Activated naive CD4-positive, alpha-beta T cell treated with anti-CD3 and anti-CD28 coated beads, Interleukin-2, amount 50 U/mL, for 72 hours (primary cell): ENCODE results near the gene HTR3C. TPM values are rescaled to one million over a fixed set of nuclear protein-coding genes. Genes with fewer than 3 reads are reported as not detected.
"Not testable (repeated sequence)": the region's sequence is repeated elsewhere in the genome, so short reads cannot be mapped to it uniquely, and the experiment has no call there.

Source experiments
- ATAC-seq, 2 donors: fragments of 150-1000 bp; cut with Tn5 transposase; 2 replicates each; pipeline ENCODE4 v1.10.0; 2021; ENCODE audit warnings: mild to moderate bottlenecking in 2 of 2, moderate library complexity in 2 of 2
- DNase-seq, 2 donors: peaks; one replicate each; pipeline ENCODE4 v3.0.0; 2021 to 2022; ENCODE audit warnings: low spot score in 2 of 2
- H3K27ac Mint-ChIP-seq, 2 donors: one replicate each; pipeline ENCODE4 v1.8.0; 2022; ENCODE audit warnings: mild to moderate bottlenecking in 2 of 2, mixed read lengths in 2 of 2
- H3K36me3 Mint-ChIP-seq, 2 donors: one replicate each; pipeline ENCODE4 v1.8.0; 2022; ENCODE audit warnings: mixed read lengths in 2 of 2
- H3K9me3 Mint-ChIP-seq, 2 donors: one replicate each; pipeline ENCODE4 v1.8.0; 2022; ENCODE audit warnings: mixed read lengths in 2 of 2
- total RNA-seq, 2 donors: library from RNA; stranded (reverse); gene quantifications; one replicate each; pipeline ENCODE4 v1.2.3, GENCODE V29; 2022

HTR3C gene
- total RNA-seq, 2 donors from 2014 or later = not detected

DNA sequence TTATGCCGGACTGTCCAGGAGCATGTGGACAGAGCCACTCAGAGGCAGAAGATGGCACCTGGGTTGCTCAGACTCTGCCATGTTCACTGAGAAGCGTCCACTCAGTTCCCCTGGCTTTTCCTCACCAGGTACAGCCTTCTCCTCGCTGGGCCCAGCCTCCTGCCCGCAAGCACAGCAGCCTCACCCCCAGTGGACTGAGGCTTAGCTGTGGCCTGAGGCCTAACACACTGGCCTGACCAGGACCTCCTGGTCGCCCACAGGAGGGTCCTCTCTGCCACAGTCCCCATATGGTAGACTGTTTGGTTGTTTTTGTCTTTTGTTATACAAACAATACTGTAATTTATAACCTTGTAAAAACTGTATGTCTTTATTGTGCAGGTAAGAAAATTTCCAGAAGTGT lies 15.5 kb downstream of the HTR3C start:
- no peak overlapping the region for H3K27ac Mint-ChIP-seq
- ATAC-seq (no peak), DNase-seq (no peak)
- H3K36me3 Mint-ChIP-seq = peaks cover 6 to 7% of the 10 kb centered on the region in 2 donors
- H3K9me3 Mint-ChIP-seq = peaks cover 5 to 8% of the 10 kb centered on the region in 2 donors

DNA sequence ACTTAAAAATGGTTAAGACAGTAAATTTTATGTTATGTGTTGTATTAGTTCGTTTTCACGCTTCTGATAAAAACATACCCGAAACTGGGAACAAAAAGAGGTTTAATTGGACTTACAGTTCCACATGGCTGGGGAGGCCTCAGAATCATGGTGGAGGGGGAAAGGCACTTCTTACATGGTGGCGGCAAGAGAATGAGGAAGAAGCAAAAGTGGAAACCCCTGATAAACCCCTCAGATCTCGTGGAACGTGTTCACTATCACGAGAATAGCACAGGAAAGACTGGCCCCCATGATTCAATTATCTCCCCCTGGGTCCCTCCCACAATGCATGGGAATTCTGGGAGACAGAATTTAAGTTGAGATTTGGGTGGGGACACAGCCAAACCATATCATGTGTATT lies 18.3 kb downstream of the HTR3C start:
- H3K36me3 Mint-ChIP-seq, DNase-seq, H3K27ac Mint-ChIP-seq, H3K9me3 Mint-ChIP-seq, ATAC-seq: not testable (repeated sequence)

DNA sequence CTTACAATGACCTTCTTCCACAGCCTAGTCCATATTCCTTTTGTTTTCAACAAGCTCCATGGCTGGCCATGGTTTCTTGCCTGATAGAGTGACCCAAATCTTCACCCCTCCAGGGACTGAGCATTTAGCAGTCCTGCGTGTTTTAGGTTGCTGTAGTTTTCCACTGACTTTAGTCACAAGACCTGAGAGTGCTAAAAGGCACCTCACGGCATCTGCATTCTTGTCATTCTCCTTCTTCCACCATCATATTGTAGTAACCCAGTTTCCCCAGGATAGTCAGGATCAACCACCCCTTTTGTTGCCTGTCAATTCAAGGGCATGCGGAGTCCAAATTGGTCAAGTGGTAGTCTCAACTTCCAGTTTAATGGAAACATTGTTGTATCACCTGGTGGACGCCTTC lies 20.8 kb downstream of the HTR3C start:
- H3K9me3 Mint-ChIP-seq = peaks cover 5 to 8% of the 10 kb centered on the region in 2 donors
- H3K27ac Mint-ChIP-seq = no peak overlapping the region
- H3K36me3 Mint-ChIP-seq = peaks cover 6 to 7% of the 10 kb centered on the region in 2 donors
- DNase-seq (no peak), ATAC-seq (no peak)

DNA sequence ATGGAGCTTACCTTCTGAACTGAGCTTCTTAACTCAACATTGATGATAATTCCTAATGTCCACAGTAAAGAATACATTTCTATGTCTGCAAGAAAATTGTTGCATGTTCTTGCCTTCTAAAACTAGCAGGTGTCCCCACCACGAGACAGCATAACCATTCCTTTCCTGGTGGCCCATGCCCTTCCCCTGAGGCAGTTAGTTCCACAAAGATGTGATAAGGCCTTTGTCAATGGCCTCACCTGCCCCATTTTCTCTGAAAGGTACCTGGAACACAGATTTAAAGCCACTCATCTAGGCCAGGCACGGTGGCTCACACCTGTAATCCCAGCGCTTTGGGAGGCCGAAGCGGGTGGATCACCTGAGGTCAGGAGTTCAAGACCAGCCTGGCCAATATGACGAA lies 23.1 kb downstream of the HTR3C start:
- Mint-ChIP-seq H3K9me3 (peaks cover 2 to 3% of the 10 kb centered on the region in 2 donors), H3K27ac (no peak overlapping the region), H3K36me3 (peaks cover 3 to 4% of the 10 kb centered on the region in 2 donors)
- DNase-seq = no peak
- ATAC-seq = no peak

DNA sequence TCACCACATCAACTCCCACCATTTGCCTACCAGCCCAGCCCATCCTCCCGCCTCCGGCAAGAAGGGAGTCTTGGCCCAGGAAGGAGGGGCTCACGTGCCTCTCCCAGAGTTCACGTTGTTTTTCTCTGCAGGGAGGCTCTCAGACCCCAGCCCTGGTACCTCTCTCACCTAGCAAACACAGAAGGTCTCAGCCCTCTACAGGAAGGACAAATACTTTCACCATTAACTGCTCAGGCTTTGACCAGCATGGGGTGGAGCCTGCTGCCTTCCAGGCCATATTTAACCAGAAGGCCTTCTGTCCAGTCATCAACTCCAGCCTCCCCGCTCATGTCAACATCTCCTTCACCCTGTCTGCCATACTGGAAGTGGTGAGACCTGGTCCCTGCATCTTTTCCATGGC lies 25.0 kb downstream of the HTR3C start:
- Mint-ChIP-seq H3K27ac (no peak overlapping the region), H3K9me3 (no peaks in the 10 kb centered on the region), H3K36me3 (no peaks in the 10 kb centered on the region)
- ATAC-seq = no peak
- DNase-seq = no peak

DNA sequence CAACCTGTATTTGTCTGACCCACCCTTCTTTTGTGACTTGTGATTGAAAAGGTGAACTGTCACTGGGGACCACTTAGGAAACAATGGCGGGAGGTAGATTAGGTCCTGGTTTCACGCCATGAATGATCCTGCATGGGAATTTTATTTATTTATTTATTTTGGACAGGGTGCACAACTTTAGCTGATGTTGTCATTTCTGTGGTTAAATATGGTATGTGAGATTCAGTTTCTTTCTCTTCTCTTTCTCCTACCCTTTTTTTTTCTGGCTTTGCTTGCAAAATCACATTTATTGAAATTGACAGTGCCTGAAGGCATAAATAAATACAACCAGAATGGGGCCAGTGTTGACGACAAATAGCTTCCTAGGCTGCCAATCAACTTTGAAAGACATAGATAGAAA lies 26.0 kb downstream of the HTR3C start:
- Mint-ChIP-seq H3K27ac (no peak overlapping the region), H3K9me3 (no peaks in the 10 kb centered on the region), H3K36me3 (no peaks in the 10 kb centered on the region)
- DNase-seq (no peak), ATAC-seq (no peak)

DNA sequence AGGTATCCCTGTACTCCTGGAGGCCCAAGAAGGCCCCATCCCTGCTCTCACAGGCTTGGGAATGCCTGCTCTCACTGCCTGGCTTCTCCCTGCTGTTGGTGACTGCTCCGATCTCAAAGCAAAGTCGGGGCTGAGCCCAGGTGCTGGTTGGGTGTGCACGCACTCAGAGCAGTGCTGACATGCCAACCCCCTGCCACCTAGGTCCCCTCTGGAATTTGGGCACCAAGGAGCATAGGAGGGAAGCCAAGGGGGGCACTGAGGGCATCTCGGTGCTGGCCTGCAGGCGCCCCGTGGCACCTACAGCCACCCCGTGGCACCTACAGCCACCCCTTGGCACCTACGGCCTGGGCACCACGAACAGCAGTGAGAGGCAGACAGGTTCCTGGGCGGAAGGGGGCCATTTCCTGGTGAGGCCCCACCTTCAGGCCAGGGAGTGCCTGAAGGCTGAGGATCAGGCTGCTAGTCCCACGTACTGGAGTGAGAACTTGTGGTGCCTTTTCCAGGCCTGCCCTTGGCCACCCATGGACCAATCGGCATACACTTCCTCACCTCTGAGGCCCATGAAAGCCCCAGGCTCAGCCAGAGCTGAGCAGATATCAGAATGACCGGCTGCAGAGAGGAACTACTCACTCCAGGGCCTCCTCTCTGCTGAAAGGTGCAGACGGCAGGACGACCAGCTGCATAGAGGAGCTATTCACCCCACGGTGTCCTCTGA lies 28.4 kb downstream of the HTR3C start:
- peaks cover 4 to 12% of the 10 kb centered on the region in 2 donors for H3K9me3 Mint-ChIP-seq
- DNase-seq (no peak), ATAC-seq (no peak)
- peaks cover 7 to 13% of the 10 kb centered on the region in 2 donors for H3K36me3 Mint-ChIP-seq
- H3K27ac Mint-ChIP-seq = no peak overlapping the region

DNA sequence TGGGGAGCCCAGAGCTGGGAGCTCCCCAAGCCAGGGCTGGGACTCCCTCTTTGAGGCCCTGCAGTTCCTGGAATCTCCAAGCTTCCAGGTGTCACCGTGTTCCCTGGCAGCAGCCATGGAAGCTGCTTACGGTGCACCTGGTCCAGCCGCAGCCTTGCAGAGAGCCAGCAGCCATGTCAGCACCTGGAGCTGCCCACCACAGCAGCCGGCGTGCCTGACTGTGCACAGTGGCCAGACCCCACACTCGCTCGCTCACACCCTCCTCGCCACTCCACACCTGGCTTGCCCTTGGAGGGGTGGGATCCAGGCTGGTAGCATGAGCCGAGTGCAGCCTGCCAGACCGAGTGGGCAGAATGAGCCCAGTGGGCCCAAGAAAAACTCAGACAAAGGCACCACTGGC lies 29.2 kb downstream of the HTR3C start:
- Mint-ChIP-seq H3K36me3 (peaks cover 7 to 13% of the 10 kb centered on the region in 2 donors), H3K9me3 (peaks cover 4 to 12% of the 10 kb centered on the region in 2 donors), H3K27ac (no peak overlapping the region)
- DNase-seq (no peak), ATAC-seq (no peak)

DNA sequence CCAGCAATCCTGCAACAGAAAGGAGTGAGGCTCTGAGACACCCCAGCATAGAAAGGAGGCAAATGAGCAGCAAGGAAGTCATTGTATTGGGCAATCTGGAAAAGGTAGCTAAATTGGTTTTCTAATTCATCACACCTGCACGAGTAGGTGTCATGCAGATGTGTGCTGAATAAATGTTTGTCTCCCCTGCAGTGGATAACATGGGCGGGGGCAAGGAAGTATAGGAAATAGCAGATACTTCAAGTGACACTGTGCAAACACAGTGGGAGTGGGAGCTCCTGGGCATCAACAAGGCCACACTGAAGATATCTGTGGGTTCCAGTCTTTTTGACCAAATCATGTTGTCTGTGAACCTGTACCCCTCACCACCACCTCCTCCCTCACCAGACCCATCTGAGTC lies 29.6 kb downstream of the HTR3C start:
- H3K27ac Mint-ChIP-seq = no peak overlapping the region
- peaks cover 4 to 12% of the 10 kb centered on the region in 2 donors for H3K9me3 Mint-ChIP-seq
- H3K36me3 Mint-ChIP-seq = peaks cover 7 to 13% of the 10 kb centered on the region in 2 donors
- no peak for DNase-seq
- no peak for ATAC-seq

DNA sequence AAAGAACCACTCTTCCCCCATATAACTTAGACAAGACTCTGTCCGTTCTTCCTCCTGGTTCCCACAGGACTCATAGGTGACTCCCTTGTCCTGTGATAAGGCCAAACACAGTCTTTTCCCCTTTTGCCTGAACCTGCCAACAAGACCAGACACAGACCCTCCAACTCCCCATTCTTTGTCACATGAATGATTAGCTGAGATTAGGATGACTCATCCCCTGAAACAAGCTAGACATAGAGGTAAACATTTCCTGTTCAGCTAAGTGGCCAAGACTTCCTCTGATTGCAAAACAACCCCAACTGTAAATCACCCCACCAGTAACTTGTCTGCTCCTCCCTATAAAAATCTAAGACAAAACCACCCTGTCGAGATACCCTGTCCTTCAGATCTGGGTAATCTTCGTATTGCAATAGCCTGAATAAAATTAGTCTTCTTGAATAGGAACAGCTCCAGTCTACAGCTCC lies 32.6 kb downstream of the HTR3C start:
- Mint-ChIP-seq H3K27ac (no peak overlapping the region), H3K36me3 (peaks cover 7 to 13% of the 10 kb centered on the region in 2 donors), H3K9me3 (peaks cover 4 to 12% of the 10 kb centered on the region in 2 donors)
- no peak for ATAC-seq
- DNase-seq = no peak

DNA sequence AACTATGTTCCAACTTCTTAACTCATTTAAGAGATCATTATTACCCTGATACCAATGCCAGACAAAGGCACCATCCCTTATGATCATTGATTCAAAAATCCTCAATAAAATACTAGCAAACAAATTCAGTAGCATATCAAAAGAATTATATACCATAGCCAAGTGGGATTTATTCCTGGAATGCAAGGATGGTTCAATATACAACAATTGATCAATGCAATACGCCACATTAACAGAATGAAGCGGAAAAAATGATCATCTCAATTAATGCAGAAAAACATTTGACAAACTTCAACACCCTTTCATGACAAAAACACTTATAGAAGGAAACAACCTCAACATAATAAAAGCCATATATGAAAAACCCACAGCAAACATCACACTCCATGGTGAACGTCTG lies 39.4 kb downstream of the HTR3C start:
- H3K36me3 Mint-ChIP-seq = peaks cover 18 to 19% of the 10 kb centered on the region in 2 donors
- ATAC-seq = no peak
- no peak overlapping the region for H3K27ac Mint-ChIP-seq
- H3K9me3 Mint-ChIP-seq = peaks cover 11 to 16% of the 10 kb centered on the region in 2 donors
- no peak for DNase-seq

DNA sequence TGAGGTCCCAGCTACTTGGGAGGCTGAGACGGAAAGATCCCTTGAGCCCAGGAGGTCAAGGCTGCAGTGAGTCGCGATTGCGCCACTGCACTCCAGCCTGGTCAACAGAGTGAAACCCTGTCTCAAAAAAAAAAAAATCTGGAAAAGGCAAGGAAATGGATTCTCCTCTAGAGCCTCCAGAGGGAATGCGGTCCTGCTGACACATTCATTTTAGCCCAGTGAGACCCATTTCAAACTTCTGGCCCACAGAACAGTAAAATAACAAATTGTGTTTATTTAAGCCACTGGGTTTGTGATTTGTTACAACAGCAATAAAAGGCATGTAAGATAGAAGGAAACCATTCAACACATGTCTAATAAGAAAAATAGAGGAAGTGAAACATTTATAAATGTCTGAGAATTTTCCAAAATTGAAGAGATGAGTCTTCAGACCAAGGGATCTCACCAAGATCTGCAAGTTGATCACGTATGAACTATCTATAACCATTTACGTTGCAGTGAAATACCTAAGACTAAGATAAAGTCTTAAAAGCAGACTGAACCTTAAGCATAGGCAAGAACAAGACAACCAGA lies 44.0 kb downstream of the HTR3C start, which contains the start of gene HTR3E:
Gene HTR3E, plus strand, starts transcription at position 254 of the 573 bp plus-strand sequence. CDS start 466 bp downstream, outside the sequence.
- no peak for ATAC-seq
- no peak within 1 kb of the TSS for H3K27ac Mint-ChIP-seq

DNA sequence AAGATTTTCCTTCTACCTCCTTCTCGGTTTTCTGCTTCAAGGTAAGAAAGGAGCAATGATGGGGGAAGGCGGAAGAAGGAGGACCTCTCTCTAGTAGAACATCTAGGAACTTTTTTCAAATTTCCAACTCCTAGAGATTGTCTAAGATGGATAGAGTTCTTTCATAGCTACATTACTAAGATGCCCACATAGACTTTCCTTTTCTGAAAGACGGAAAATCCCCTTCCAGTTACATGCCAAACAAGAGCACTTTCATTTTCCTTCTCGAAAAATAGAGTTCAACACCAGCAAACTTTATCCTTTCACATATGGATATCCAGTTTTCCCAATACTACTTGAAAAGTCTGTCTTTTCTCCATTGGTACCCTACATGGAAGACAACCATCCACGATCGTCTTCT lies 44.7 kb downstream of the HTR3C start:
- Mint-ChIP-seq H3K9me3 (peaks cover 5 to 6% of the 10 kb centered on the region in 2 donors), H3K27ac (no peak overlapping the region), H3K36me3 (peaks cover 6 to 8% of the 10 kb centered on the region in 2 donors)
- DNase-seq (no peak), ATAC-seq (no peak)

More for the DNA sequence above, 44.0 kb downstream of the HTR3C start, which contains the start of gene HTR3E:
- DNase-seq = no peak
- H3K9me3 Mint-ChIP-seq = peaks cover 5 to 12% of the 10 kb centered on the region in 2 donors
- peaks cover 12% of the 10 kb centered on the region in 2 donors for H3K36me3 Mint-ChIP-seq

DNA sequence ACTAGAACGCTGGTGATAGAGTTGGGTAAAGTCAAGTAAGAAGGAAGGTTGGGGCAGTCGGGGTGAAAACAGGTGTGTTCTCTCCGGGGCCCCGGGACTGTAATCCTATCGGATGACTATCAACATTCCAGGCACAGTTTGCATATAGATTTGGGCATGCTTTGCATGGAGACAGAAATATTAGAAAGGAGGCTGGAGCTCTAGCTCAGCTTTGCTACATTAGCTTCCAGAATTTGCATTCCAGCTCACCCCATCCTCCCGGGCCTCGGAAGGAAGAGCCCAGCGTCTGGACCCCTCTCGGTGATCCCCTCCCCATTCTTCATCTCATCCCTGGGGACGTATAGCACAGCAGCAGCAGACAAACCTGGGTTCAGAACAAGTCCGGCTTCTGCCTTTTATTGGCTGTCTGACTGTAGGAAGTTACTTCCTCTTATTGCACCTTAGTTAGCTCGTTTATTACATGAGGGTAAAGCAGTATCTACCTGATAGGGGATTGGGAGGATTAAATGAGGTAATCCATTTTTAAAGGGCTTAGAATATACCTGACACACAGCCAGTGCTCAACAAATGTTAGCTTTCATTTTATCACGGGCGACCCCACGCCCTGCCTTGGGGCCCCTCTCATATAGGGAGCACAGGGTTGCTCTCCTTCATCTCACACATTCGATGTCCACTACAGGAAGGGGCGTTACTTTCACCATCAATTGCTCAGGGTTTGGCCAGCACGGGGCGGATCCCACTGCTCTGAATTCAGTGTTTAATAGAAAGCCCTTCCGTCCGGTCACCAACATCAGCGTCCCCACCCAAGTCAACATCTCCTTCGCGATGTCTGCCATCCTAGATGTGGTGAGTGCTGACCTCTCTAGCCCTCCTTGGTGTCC lies 47.2 kb downstream of the HTR3C start:
- H3K9me3 Mint-ChIP-seq = no peaks in the 10 kb centered on the region
- H3K36me3 Mint-ChIP-seq = no peaks in the 10 kb centered on the region
- ATAC-seq = no peak
- no peak overlapping the region for H3K27ac Mint-ChIP-seq
- no peak for DNase-seq
